GM20000 (cell line): ENCODE data around the gene MYCBP2.
"Not testable (repeated sequence)": the region's sequence is repeated elsewhere in the genome, so short reads cannot be mapped to it uniquely, and the experiment has no call there.

Experiments used
- DNase-seq: peaks from one replicate; pipeline ENCODE4 v3.0.0; 2012; ENCODE audit warnings: low spot score
- TF ChIP-seq, protein P1 (sequence below): IDR thresholded peaks from 2 replicates; pipeline ENCODE4 v1.5.1; 2012; ENCODE audit warnings: mild to moderate bottlenecking, control low read depth; ENCODE audit errors: extremely low read depth, missing control alignments

The MYCBP2 gene

DNA sequence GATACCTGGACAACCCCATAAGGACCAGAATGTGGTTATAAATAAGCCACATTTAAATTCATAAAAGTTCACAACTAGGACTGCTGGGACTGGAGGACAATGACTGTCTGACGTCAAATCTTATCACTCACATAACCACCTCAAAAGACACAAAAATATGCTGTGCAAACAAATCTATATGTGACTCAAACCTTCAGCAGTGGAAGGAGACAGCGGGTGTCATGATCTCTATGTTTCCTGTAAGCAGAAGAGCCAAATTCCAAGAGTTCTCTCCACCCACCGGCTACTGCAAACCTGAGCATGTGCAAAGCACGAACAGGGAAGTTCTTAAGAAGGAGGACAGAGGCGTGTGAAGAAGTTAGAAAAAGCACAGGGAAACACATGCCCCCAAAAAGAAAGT lies 113.2 kb downstream of the MYCBP2 start:
- DNase-seq, result no peak
- TF ChIP-seq, protein P1, sequence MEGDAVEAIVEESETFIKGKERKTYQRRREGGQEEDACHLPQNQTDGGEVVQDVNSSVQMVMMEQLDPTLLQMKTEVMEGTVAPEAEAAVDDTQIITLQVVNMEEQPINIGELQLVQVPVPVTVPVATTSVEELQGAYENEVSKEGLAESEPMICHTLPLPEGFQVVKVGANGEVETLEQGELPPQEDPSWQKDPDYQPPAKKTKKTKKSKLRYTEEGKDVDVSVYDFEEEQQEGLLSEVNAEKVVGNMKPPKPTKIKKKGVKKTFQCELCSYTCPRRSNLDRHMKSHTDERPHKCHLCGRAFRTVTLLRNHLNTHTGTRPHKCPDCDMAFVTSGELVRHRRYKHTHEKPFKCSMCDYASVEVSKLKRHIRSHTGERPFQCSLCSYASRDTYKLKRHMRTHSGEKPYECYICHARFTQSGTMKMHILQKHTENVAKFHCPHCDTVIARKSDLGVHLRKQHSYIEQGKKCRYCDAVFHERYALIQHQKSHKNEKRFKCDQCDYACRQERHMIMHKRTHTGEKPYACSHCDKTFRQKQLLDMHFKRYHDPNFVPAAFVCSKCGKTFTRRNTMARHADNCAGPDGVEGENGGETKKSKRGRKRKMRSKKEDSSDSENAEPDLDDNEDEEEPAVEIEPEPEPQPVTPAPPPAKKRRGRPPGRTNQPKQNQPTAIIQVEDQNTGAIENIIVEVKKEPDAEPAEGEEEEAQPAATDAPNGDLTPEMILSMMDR, result no peak

DNA sequence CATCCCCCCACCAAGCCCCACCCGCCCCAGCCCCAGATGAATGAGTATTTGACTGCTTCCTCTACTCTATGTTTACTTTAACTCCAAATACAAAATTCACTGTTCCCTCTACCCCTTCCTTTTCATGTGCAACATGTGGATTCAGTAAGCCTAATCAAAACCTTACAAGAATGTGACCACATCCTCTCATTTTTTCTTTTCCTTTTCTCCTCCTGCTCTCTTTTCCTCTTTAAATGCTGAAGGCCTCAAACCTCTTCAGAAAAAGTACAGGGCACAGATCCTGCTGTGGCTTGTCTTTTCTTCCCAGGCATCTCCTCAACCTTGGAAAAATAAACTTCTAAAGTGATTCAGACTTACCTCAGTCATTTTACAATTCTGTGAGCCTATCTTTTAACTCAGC lies 119.0 kb downstream of the MYCBP2 start:
- DNase-seq, result no peak
- TF ChIP-seq, protein P1, result no peak

DNA sequence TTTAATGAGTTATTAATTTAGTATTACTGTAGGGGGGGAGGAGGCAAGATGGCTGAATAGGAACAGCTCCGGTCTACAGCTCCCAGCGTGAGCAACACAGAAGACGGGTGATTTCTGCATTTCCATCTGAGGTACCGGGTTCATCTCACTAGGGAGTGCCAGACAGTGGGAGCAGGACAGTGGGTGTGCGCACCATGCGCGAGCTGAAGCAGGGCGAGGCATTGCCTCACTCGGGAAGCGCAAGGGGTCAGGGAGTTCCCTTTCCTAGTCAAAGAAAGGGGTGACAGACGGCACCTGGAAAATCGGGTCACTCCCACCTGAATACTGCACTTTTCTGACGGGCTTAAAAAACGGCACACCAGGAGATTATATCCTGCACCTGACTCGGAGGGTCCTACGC lies 127.9 kb downstream of the MYCBP2 start:
- not testable (repeated sequence) for DNase-seq

DNA sequence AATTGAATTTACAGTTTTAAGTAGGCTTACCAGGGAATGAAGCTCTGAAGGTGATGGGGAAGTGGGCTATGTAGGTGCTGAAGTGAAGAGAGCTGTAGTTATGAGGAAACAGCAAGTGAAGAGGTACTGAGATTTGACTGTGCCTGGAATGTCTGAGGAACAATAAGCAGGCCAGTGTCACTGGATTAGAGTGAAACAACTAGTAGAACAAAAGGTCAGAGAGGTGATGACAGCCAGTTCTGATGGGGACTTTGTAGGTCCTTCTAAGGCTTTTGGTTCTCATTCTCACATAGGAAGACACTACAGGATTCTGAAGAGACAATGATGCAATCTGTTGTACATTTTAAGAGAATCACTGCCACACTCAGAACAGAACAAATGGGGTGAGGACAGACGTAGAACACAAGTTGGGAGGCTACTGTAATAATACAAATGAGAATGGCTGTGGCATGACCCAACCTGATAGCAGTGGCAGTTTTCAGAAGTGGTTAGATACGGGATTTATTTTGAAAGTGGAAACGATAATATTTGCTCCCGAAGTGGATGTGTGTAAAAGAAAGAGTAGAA lies 130.8 kb downstream of the MYCBP2 start:
- TF ChIP-seq, protein P1, result no peak
- no peak for DNase-seq

DNA sequence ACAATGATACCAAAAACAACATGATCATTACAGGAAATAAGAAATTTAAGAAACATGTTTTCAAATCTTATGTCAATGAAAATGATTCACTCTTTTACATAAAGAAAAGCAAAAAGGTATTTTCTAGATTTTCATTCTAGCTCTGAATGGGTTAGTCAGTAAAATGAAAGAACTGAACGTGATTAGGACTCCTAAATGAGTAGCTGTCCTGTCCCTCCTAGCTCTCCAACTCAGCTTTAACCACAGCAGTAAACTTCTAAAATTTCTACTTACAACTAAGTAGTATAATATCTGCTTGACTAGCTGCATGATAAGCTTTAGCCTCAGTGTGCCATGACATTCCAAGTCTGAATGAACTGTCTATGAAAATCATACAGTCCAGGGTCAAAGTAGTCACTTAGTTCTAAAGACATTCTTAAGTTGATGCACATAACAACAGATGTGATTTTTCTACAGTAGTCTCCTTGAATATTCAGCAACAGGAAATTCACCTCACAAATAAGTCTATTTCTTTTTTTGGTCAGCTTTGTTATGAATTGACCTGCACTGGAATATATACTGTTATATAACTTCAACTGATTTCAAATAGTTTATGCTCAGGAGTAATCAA lies 136.4 kb downstream of the MYCBP2 start:
- TF ChIP-seq, protein P1, result no peak
- DNase-seq, result no peak

DNA sequence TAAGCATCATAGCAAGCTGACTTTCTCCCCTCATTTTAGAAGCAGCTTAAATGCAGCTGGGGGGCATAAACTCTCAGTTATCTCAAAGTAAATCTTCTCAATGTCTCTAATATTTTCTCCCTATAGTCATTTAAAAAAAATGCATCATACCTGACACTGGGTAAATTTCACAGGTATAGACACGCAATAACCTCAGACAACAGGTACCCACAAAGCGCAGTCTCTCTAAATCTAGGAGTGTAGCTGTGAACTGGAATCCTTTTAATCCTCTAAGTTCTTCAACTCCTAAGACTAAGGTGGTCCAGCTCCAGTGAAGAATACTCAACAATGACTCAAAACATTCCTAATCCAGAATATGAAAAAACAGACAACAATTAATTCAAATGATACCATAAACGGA lies 141.2 kb downstream of the MYCBP2 start:
- no peak for DNase-seq
- TF ChIP-seq, protein P1, result no peak

DNA sequence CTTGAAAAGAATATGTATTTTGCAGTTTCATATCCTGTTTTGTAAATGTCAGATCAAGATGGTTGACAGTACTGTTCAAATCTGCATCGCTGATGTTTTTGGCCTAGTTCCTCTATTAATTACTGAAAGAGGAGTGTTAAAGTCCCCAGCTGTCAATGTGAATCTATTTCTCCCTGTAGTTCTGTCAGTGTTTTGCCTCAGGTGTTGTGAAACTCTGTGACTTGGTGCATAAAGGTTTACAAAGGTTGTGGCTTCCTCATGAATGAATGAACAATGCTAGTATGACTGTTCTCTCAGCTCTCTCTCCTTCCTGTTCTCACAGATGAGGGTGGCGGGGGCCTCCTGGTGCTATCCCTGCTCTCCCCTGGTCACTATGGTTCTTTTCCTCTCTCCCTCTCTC lies 142.4 kb downstream of the MYCBP2 start:
- TF ChIP-seq, protein P1, result no peak
- peak; percentile 56 for DNase-seq

DNA sequence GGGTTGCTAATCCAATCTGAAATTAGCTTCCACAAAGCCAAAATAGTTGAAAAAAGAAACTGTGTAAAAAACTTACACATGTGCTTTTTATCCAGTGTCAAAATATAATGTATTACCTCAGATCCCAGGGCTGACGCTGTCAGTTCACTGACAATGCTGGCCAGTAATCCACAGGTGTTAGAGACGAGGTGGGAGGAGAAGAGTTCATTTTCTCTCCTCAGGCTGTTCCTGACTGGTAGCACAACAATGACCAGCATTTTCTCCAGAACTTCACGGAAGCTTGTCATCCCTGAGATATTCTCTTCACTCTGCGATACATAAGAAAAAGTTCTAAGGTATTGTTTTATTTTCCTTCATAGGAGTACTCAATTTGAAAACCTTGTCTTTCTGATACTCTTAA lies 146.9 kb downstream of the MYCBP2 start:
- DNase-seq, result no peak
- TF ChIP-seq, protein P1, result no peak
